Fibroblast of lung (primary cell): Measurements from ENCODE around the gene SCAMP3.

Source experiments
- EZH2 ChIP-seq: IDR thresholded peaks from 2 replicates; pipeline ENCODE4 v1.5.1; 2012; ENCODE audit warnings: low read length, control low read depth, mild to moderate bottlenecking; ENCODE audit errors: missing control alignments
- TF ChIP-seq, protein P1 (sequence below), 2 donors: IDR thresholded peaks in 1 of 2; conservative IDR thresholded peaks in 1 of 2; 1 replicate in 1 of 2; 2 replicates in 1 of 2; pipeline ENCODE4 v1.5.1; 2011 to 2012; ENCODE audit warnings: low read length in 2 of 2, control low read depth in 1 of 2, inconsistent platforms in 1 of 2, low read depth in 1 of 2, mild to moderate bottlenecking in 1 of 2

DNA sequence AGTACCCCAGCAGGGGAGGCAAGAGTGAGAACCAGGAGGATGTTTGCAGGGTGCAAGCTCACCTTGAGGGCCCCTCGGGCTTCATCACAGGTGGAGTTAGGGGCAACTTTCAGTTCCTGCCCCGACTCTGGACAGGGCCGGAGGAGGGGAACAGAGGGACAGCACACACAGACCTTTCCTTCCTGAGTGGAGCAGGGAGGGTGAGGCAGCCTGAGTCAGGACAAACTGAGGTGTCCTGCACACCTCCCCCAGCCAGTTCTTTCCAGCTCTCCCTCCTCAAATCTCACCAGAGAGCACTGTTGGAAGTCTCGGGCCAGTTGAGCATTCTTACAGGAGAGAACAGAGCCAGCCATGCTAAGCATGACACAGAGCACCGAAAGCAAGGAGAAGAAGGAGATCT is 8.4 kb downstream of the SCAMP3 start:
- TF ChIP-seq, protein P1, sequence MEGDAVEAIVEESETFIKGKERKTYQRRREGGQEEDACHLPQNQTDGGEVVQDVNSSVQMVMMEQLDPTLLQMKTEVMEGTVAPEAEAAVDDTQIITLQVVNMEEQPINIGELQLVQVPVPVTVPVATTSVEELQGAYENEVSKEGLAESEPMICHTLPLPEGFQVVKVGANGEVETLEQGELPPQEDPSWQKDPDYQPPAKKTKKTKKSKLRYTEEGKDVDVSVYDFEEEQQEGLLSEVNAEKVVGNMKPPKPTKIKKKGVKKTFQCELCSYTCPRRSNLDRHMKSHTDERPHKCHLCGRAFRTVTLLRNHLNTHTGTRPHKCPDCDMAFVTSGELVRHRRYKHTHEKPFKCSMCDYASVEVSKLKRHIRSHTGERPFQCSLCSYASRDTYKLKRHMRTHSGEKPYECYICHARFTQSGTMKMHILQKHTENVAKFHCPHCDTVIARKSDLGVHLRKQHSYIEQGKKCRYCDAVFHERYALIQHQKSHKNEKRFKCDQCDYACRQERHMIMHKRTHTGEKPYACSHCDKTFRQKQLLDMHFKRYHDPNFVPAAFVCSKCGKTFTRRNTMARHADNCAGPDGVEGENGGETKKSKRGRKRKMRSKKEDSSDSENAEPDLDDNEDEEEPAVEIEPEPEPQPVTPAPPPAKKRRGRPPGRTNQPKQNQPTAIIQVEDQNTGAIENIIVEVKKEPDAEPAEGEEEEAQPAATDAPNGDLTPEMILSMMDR (conservative IDR thresholded peaks at IDR 0.05 in 1 of 2, IDR thresholded peaks at IDR 0.05 in 1 of 2; ENCODE audit: low read depth in 1 of 2, low read length in 2 of 2), result no peak
- TF ChIP-seq EZH2, result no peak
